ENCODE measurements around the gene PI4KA.
"Not testable (repeated sequence)": the region's sequence is repeated elsewhere in the genome, so short reads cannot be mapped to it uniquely, and the experiment has no call there.

The PI4KA gene

GRCh38 chr22:20746431-20747189, 112.0 kb downstream of the PI4KA start:
- no peak for DNase-seq

- DNase-seq: no peak
Observed at GRCh38 chr22:20745119-20745518, 113.5 kb downstream of the PI4KA start.

GRCh38 chr22:20744456-20744855, 114.2 kb downstream of the PI4KA start:
- DNase-seq: no peak

GRCh38 chr22:20742764-20743163, 115.8 kb downstream of the PI4KA start:
- no peak for DNase-seq

- no peak for DNase-seq
Observed at GRCh38 chr22:20741634-20742581, 116.7 kb downstream of the PI4KA start.

- no peak for DNase-seq
Observed at GRCh38 chr22:20741008-20741633, 117.5 kb downstream of the PI4KA start.

- DNase-seq: no peak
Observed at GRCh38 chr22:20740222-20740951, 118.2 kb downstream of the PI4KA start.

- no peak for DNase-seq
Observed at GRCh38 chr22:20738394-20739089, 120.1 kb downstream of the PI4KA start.

- not testable (repeated sequence) for DNase-seq
Observed at GRCh38 chr22:20736891-20737290, 121.7 kb downstream of the PI4KA start.

GRCh38 chr22:20735356-20736162, 123.1 kb downstream of the PI4KA start:
- not testable (repeated sequence) for DNase-seq

- DNase-seq: not testable (repeated sequence)
Observed at GRCh38 chr22:20732431-20732830, 126.2 kb downstream of the PI4KA start.

- DNase-seq: no peak
Observed at GRCh38 chr22:20729194-20729593, 129.4 kb downstream of the PI4KA start.

- DNase-seq: no peak
Observed at GRCh38 chr22:20728523-20729190, 130.0 kb downstream of the PI4KA start.

- no peak for DNase-seq
Observed at GRCh38 chr22:20727118-20728015, 131.2 kb downstream of the PI4KA start.

GRCh38 chr22:20725987-20726558, 132.5 kb downstream of the PI4KA start:
- DNase-seq: no peak

- no peak for DNase-seq
Observed at GRCh38 chr22:20724676-20725454, 133.7 kb downstream of the PI4KA start.

GRCh38 chr22:20721409-20722218, 137.0 kb downstream of the PI4KA start:
- DNase-seq: no peak

Measured in NCI-H2029 (cell line).